Esophagus squamous epithelium (tissue), 4 donors: ENCODE data around the gene CELA3B.
"Not testable (repeated sequence)": the region's sequence is repeated elsewhere in the genome, so short reads cannot be mapped to it uniquely, and the experiment has no call there.

Experiments
- POLR2A ChIP-seq, 4 donors: fragments of 450-650 bp; IDR thresholded peaks; one replicate each; pipeline ENCODE4 v1.6.1; 2017; ENCODE audit warnings: antibody characterized with exemption in 4 of 4, mild to moderate bottlenecking in 4 of 4, moderate library complexity in 3 of 4
- TF ChIP-seq, protein P1 (sequence below), 6 experiments: fragments of 450-650 bp in 4 of 6; fragments of 200-600 bp in 2 of 6; sonication (generic) in 2 of 6; IDR thresholded peaks; one replicate each; pipeline ENCODE4 v1.5.1; 2016 to 2019; ENCODE audit warnings: antibody characterized with exemption in 6 of 6, mild to moderate bottlenecking in 4 of 6, moderate library complexity in 4 of 6

DNA sequence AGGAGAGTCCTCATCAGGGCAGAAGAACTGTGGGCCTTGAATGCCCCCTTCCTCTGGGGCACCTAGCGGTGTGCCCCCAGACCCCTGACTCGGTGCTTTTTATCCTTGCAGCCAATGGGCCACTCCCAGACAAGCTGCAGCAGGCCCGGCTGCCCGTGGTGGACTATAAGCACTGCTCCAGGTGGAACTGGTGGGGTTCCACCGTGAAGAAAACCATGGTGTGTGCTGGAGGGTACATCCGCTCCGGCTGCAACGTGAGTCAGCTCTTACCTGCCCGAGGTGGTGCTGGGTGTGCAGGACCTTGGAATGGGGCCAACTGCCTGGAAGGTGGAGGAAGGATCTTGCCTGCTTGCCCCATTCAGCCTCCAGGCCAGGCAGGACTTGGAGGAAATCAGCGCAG is 30.4 kb downstream of the CELA3B start:
- TF ChIP-seq, protein P1, sequence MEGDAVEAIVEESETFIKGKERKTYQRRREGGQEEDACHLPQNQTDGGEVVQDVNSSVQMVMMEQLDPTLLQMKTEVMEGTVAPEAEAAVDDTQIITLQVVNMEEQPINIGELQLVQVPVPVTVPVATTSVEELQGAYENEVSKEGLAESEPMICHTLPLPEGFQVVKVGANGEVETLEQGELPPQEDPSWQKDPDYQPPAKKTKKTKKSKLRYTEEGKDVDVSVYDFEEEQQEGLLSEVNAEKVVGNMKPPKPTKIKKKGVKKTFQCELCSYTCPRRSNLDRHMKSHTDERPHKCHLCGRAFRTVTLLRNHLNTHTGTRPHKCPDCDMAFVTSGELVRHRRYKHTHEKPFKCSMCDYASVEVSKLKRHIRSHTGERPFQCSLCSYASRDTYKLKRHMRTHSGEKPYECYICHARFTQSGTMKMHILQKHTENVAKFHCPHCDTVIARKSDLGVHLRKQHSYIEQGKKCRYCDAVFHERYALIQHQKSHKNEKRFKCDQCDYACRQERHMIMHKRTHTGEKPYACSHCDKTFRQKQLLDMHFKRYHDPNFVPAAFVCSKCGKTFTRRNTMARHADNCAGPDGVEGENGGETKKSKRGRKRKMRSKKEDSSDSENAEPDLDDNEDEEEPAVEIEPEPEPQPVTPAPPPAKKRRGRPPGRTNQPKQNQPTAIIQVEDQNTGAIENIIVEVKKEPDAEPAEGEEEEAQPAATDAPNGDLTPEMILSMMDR (IDR thresholded peaks at IDR 0.05): not testable (repeated sequence)
- not testable (repeated sequence) for TF ChIP-seq POLR2A (IDR thresholded peaks at IDR 0.05)
